T-helper 1 cell treated with Interleukin-12 subunit alpha and Interleukin-12 subunit beta and Interleukin-4 antibody, amounts not matched to agents 30 μg/mL and 1 μg/mL, for 36 hours (primary cell): ENCODE measurements around the gene PAPPA.

ENCODE experiments used
- H3K27ac Mint-ChIP-seq: one replicate; pipeline ENCODE4 v1.8.0; 2021; ENCODE audit warnings: mild to moderate bottlenecking, mixed read lengths
- H3K27me3 Mint-ChIP-seq: one replicate; pipeline ENCODE4 v1.8.0; 2021; ENCODE audit warnings: low read depth, mixed read lengths
- H3K36me3 Mint-ChIP-seq: one replicate; pipeline ENCODE4 v1.8.0; 2021; ENCODE audit warnings: low read depth, mixed read lengths
- H3K4me1 Mint-ChIP-seq: one replicate; pipeline ENCODE4 v1.8.0; 2021; ENCODE audit warnings: low read depth, mixed read lengths
- H3K4me3 Mint-ChIP-seq: one replicate; pipeline ENCODE4 v1.8.0; 2021; ENCODE audit warnings: mild to moderate bottlenecking, moderate library complexity, mixed read lengths
- H3K9me3 Mint-ChIP-seq: one replicate; pipeline ENCODE4 v1.8.0; 2021; ENCODE audit warnings: mixed read lengths

The PAPPA gene

GRCh38 chr9:116182876-116183275, 29.3 kb downstream of the PAPPA start:
- no peak overlapping the region for H3K4me3 Mint-ChIP-seq
- no peak overlapping the region for H3K27ac Mint-ChIP-seq
- H3K36me3 Mint-ChIP-seq = no peaks in the 10 kb centered on the region
- H3K27me3 Mint-ChIP-seq = no peaks in the 10 kb centered on the region
- no peaks in the 10 kb centered on the region for H3K4me1 Mint-ChIP-seq
- peaks cover 5% of the 10 kb centered on the region for H3K9me3 Mint-ChIP-seq

GRCh38 chr9:116187570-116188170, 34.1 kb downstream of the PAPPA start:
- no peaks in the 10 kb centered on the region for H3K4me1 Mint-ChIP-seq
- no peaks in the 10 kb centered on the region for H3K36me3 Mint-ChIP-seq
- no peak overlapping the region for H3K4me3 Mint-ChIP-seq
- peaks cover 5% of the 10 kb centered on the region for H3K9me3 Mint-ChIP-seq
- H3K27ac Mint-ChIP-seq = no peak overlapping the region
- no peaks in the 10 kb centered on the region for H3K27me3 Mint-ChIP-seq

- Mint-ChIP-seq H3K9me3 (peaks cover 5% of the 10 kb centered on the region), H3K4me3 (no peak overlapping the region), H3K4me1 (no peaks in the 10 kb centered on the region), H3K27ac (no peak overlapping the region), H3K27me3 (no peaks in the 10 kb centered on the region), H3K36me3 (no peaks in the 10 kb centered on the region)
These were observed 36.1 kb downstream of the PAPPA start for GRCh38 chr9:116189683-116190082.

GRCh38 chr9:116190637-116191396, 37.2 kb downstream of the PAPPA start:
- no peak overlapping the region for H3K4me3 Mint-ChIP-seq
- H3K36me3 Mint-ChIP-seq = no peaks in the 10 kb centered on the region
- H3K4me1 Mint-ChIP-seq = no peaks in the 10 kb centered on the region
- H3K9me3 Mint-ChIP-seq = peaks cover 5% of the 10 kb centered on the region
- H3K27ac Mint-ChIP-seq = no peak overlapping the region
- no peaks in the 10 kb centered on the region for H3K27me3 Mint-ChIP-seq

DNA sequence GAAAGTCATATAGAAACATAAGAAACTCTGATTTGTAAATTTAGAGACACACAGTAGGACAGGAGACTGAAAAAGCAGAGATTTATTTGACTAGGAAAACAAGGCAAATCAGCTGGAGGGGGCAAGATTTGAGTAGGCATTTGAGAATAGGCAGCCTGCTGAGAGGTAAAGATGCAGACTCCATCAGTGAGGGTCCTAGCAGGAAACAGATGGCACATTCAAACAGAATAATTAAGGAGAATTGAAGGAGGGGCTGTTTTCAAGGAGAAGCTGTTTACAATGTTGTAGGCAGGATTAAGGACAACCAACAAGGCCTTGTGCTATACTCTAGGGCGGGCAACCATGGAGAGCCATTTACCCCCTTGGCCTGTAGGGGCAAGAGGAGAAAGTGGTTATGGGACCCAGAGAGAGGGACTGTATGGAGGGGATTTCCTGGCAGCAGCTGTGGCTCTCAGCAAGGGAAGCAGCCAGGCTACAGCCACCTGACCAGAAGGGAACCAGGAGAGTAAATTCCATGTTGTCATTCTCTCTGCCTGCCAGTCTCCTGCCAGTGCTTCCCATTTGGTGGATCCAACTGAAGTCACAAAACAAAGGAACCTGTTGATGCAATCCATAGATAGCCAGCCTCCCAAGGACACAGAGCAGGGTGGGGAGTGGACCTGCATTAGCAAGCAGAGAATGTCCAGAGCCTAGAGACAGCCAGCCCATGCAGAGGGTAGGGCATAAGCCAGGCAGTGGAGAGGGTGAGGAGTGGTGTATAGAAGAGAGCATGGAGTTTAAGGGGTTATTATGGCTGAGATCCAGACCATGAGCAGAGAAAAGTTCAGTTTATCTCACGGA, 38.2 kb downstream of the PAPPA start:
- Mint-ChIP-seq H3K27ac (no peak overlapping the region), H3K9me3 (peaks cover under 1% of the 10 kb centered on the region), H3K27me3 (no peaks in the 10 kb centered on the region), H3K4me1 (no peaks in the 10 kb centered on the region), H3K36me3 (no peaks in the 10 kb centered on the region), H3K4me3 (no peak overlapping the region)

DNA sequence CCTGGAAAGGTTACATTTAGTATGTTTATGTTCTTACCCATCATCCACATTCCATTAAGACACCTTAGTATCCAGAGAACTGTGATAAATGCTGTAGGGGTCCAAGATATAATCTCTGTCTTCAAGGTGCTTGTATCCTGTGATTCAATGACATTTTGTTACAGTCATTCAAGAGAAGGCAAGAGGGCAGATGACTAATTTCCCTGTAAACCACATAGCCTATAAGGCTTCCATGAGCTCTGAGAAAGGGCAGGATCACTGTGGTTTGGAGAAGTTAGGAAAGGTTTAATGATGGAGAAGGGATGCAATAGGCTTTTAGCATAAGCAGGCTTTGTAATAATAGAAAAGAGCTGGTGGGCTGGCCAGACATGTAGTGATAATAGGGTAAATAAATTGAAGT, 40.0 kb downstream of the PAPPA start:
- no peaks in the 10 kb centered on the region for H3K27me3 Mint-ChIP-seq
- no peak overlapping the region for H3K27ac Mint-ChIP-seq

GRCh38 chr9:116196806-116197205, 43.2 kb downstream of the PAPPA start:
- H3K27ac Mint-ChIP-seq = no peak overlapping the region
- no peaks in the 10 kb centered on the region for H3K27me3 Mint-ChIP-seq
- H3K4me1 Mint-ChIP-seq = no peaks in the 10 kb centered on the region
- H3K9me3 Mint-ChIP-seq = no peaks in the 10 kb centered on the region
- H3K4me3 Mint-ChIP-seq = no peak overlapping the region
- no peaks in the 10 kb centered on the region for H3K36me3 Mint-ChIP-seq

More for the DNA sequence above, 40.0 kb downstream of the PAPPA start:
- Mint-ChIP-seq H3K36me3 (no peaks in the 10 kb centered on the region), H3K4me1 (no peaks in the 10 kb centered on the region), H3K4me3 (no peak overlapping the region), H3K9me3 (no peaks in the 10 kb centered on the region)

GRCh38 chr9:116198344-116198743, 44.8 kb downstream of the PAPPA start:
- H3K4me3 Mint-ChIP-seq = no peak overlapping the region
- H3K27me3 Mint-ChIP-seq = no peaks in the 10 kb centered on the region
- no peak overlapping the region for H3K27ac Mint-ChIP-seq
- H3K9me3 Mint-ChIP-seq = no peaks in the 10 kb centered on the region
- H3K4me1 Mint-ChIP-seq = no peaks in the 10 kb centered on the region
- H3K36me3 Mint-ChIP-seq = no peaks in the 10 kb centered on the region

GRCh38 chr9:116202219-116202912, 48.8 kb downstream of the PAPPA start:
- no peaks in the 10 kb centered on the region for H3K9me3 Mint-ChIP-seq
- H3K27ac Mint-ChIP-seq = no peak overlapping the region
- H3K4me1 Mint-ChIP-seq = no peaks in the 10 kb centered on the region
- H3K4me3 Mint-ChIP-seq = no peak overlapping the region
- no peaks in the 10 kb centered on the region for H3K36me3 Mint-ChIP-seq
- H3K27me3 Mint-ChIP-seq = no peaks in the 10 kb centered on the region

- no peak overlapping the region for H3K4me3 Mint-ChIP-seq
- no peaks in the 10 kb centered on the region for H3K36me3 Mint-ChIP-seq
- no peaks in the 10 kb centered on the region for H3K27me3 Mint-ChIP-seq
- no peaks in the 10 kb centered on the region for H3K9me3 Mint-ChIP-seq
- H3K27ac Mint-ChIP-seq = no peak overlapping the region
- no peaks in the 10 kb centered on the region for H3K4me1 Mint-ChIP-seq
These were observed 50.8 kb downstream of the PAPPA start for GRCh38 chr9:116204252-116204882.

DNA sequence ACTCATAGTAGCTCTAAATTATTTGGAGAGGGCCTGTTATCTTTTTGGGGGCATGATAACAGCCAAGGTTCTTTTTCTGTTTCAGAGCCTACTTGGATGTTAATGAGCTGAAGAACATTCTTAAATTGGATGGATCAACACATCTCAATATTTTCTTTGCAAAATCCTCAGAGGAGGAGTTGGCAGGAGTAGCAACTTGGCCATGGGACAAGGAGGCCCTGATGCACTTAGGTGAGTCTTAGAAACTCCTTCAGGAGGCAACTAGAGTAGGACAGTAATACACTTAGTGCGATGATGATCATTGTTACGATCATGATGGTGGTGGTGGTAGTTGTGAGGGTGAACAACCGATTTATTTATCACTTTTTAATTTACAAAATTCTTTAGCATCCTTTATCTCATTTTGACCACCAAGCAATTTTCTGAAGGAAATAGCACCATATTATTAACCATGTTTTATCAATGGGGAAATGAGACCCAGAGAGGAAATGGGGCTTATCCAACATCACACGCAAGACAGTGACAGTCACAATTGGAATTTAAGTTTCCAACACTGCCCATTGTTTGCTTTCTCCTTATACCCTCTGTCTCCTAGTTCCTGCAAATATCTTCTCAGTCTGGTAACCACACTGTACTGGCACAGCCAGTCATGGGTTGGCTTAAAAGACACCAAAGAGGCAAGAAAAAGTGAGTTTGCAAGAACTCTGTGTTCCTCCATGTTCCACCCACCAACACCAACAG, 54.0 kb downstream of the PAPPA start:
- Mint-ChIP-seq H3K9me3 (no peaks in the 10 kb centered on the region), H3K27ac (no peak overlapping the region), H3K36me3 (no peaks in the 10 kb centered on the region), H3K4me1 (no peaks in the 10 kb centered on the region), H3K27me3 (no peaks in the 10 kb centered on the region), H3K4me3 (no peak overlapping the region)

GRCh38 chr9:116208417-116209232, 55.0 kb downstream of the PAPPA start:
- Mint-ChIP-seq H3K4me3 (no peak overlapping the region), H3K4me1 (no peaks in the 10 kb centered on the region), H3K27me3 (no peaks in the 10 kb centered on the region), H3K9me3 (no peaks in the 10 kb centered on the region), H3K36me3 (no peaks in the 10 kb centered on the region), H3K27ac (no peak overlapping the region)
